Lung (tissue), 12 donors: Measurements from ENCODE around the gene TDRD7. TPM values are rescaled to one million over a fixed set of nuclear protein-coding genes. Genes with fewer than 3 reads are reported as not detected.

ENCODE experiments used
- ATAC-seq: fragments of 200-7000 bp; cut with Tn5 transposase; one replicate; pipeline ENCODE4 v1.9.1; 2020; ENCODE audit warnings: moderate number of reproducible peaks; ENCODE audit not compliant: insufficient read depth, low FRiP score
- DNase-seq, 3 donors: peaks; one replicate each; pipeline ENCODE4 v3.0.0-alpha.2; 2013 to 2017
- H3K27ac ChIP-seq, 2 donors: one replicate each; pipeline ENCODE4 v1.5.1; 2013; ENCODE audit warnings: mild to moderate bottlenecking in 2 of 2, moderate library complexity in 2 of 2, control low read depth in 1 of 2, inconsistent platforms in 1 of 2, low read depth in 1 of 2, low read length in 1 of 2
- H3K27me3 ChIP-seq, 3 donors: one replicate each; pipeline ENCODE4 v1.5.1; 2013; ENCODE audit warnings: low read length in 2 of 3; ENCODE audit not compliant: control insufficient read depth in 3 of 3, insufficient read depth in 3 of 3
- H3K36me3 ChIP-seq, 4 donors: one replicate each; pipeline ENCODE4 v1.5.1; 2013; ENCODE audit warnings: low read length in 4 of 4, mild to moderate bottlenecking in 1 of 4, moderate library complexity in 1 of 4; ENCODE audit not compliant: control insufficient read depth in 4 of 4, insufficient read depth in 4 of 4
- H3K4me1 ChIP-seq, 5 donors: one replicate each; pipeline ENCODE4 v1.5.1; 2013; ENCODE audit warnings: low read length in 5 of 5, mild to moderate bottlenecking in 2 of 5, moderate library complexity in 1 of 5; ENCODE audit not compliant: control insufficient read depth in 5 of 5, insufficient read depth in 5 of 5
- H3K4me3 ChIP-seq: one replicate; pipeline ENCODE4 v1.5.1; 2013; ENCODE audit warnings: mild to moderate bottlenecking, control low read depth, moderate library complexity
- H3K9ac ChIP-seq, 2 donors: one replicate each; pipeline ENCODE4 v1.5.1; 2013; ENCODE audit warnings: low read length in 2 of 2, control low read depth in 1 of 2; ENCODE audit not compliant: insufficient read depth in 1 of 2
- H3K9me3 ChIP-seq, 4 donors: one replicate each; pipeline ENCODE4 v1.5.1; 2013; ENCODE audit warnings: low read length in 3 of 4, mild to moderate bottlenecking in 1 of 4, moderate library complexity in 1 of 4; ENCODE audit not compliant: control insufficient read depth in 4 of 4, insufficient read depth in 3 of 4
- CTCF ChIP-seq: IDR thresholded peaks from 2 replicates; pipeline ENCODE4 v1.5.1; 2012; ENCODE audit warnings: mild to moderate bottlenecking; ENCODE audit errors: control extremely low read depth, extremely low read depth
- WGBS, 2 donors: extraction: QIAGEN DNeasy Blood & Tissue Kit; methylation state at CpG; one replicate each; pipeline ENCODE4 v1.1.7; 2013; 5-methylcytosine and 5-hydroxymethylcytosine counted together
- polyA plus RNA-seq, 2 donors: library from polyadenylated mRNA; stranded (reverse); fragments of 200-250 nt; gene quantifications; one replicate each; pipeline ENCODE4 v1.2.1, GENCODE V29; 2013
- total RNA-seq, 2 donors: library from RNA; depleted of rRNA in 1 of 2; stranded (reverse); fragments of >200 nt in 1 of 2; gene quantifications; one replicate each; pipeline ENCODE4 v1.2.1, GENCODE V29; 2014 to 2021
- donor health status: control.
- donor health status: control.
- donor health status: Bipolar disorder and iron deficiency.
- donor health status: healthy.
- donor health status: DM: yes; HTN: yes; CAD: no.

Gene TDRD7
- total and polyA plus RNA-seq, 4 donors, result 6.8 to 13.3 (median 11.7) TPM

DNA sequence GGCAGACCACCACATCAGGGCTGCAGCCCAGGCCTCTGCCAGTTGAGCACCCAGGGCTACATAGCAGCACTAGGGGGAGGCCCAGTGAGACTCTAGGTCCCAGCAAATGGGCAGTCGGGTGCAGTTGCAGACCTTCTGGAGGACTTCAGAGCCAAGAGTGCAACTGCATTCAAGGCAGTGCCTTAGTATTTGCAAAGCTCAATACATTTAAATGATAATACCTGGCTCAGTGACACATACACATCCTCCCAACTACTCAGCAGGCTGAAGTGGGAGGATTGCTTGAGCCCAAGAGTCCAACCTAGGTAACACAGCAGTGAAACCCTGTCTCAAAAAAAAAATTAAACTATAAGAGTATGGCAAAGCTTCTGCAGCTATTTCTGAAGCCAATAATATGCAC lies 51.0 kb downstream of the TDRD7 start:
- Histone ChIP-seq H3K27ac (no peak overlapping the region), H3K9ac (no peak overlapping the region), H3K27me3 (no peaks in the 10 kb centered on the region), H3K36me3 (peaks cover 0 to 10% (median 0%) of the 10 kb centered on the region in 4 donors), H3K4me1 (peaks cover 0 to 3% (median 0%) of the 10 kb centered on the region in 5 donors), H3K4me3 (no peak overlapping the region), H3K9me3 (no peaks in the 10 kb centered on the region)
- WGBS, 2 donors, result 94 to 97% methylated on average over 1 of the region's 1 CpG
- TF ChIP-seq CTCF, result no peak
- ATAC-seq, result no peak
- DNase-seq, result no peak

- no peak overlapping the region for H3K9ac ChIP-seq
- WGBS, 2 donors, result 83 to 90% methylated on average over 4 of the region's 4 CpGs
Measured at GRCh38 chr9:97468658-97469448, 57.0 kb downstream of the TDRD7 start.

GRCh38 chr9:97470076-97470475 lies 58.2 kb downstream of the TDRD7 start:
- peaks cover 0 to 4% (median 2%) of the 10 kb centered on the region in 3 donors for H3K27me3 ChIP-seq
- no peaks in the 10 kb centered on the region for H3K4me1 ChIP-seq
- DNase-seq, result no peak
- H3K9ac ChIP-seq, result no peak overlapping the region
- H3K9me3 ChIP-seq, result no peaks in the 10 kb centered on the region
- H3K27ac ChIP-seq, result no peak overlapping the region
- no peak overlapping the region for H3K4me3 ChIP-seq
- TF ChIP-seq CTCF, result no peak
- WGBS, 2 donors, result 87 to 94% methylated on average over 2 of the region's 2 CpGs
- H3K36me3 ChIP-seq, result peaks cover 0 to 9% (median 4%) of the 10 kb centered on the region in 4 donors
- no peak for ATAC-seq

More at GRCh38 chr9:97468658-97469448, 57.0 kb downstream of the TDRD7 start:
- DNase-seq, result peak; percentile 80 to 83 (median 83)
- H3K9me3 ChIP-seq, result no peaks in the 10 kb centered on the region
- H3K27me3 ChIP-seq, result peaks cover 0 to 4% (median 2%) of the 10 kb centered on the region in 3 donors
- peak; percentile 75 for TF ChIP-seq CTCF
- H3K27ac ChIP-seq, result peak overlapping the region in 1 of 2 donors; percentile 55
- peaks cover 0 to 10% (median 2%) of the 10 kb centered on the region in 4 donors for H3K36me3 ChIP-seq
- H3K4me1 ChIP-seq, result no peaks in the 10 kb centered on the region
- ATAC-seq, result peak; percentile 68
- H3K4me3 ChIP-seq, result no peak overlapping the region
